Fibroblast of pulmonary artery (primary cell): Measurements from ENCODE around the gene DNAH14.
"Not testable (repeated sequence)": the region's sequence is repeated elsewhere in the genome, so short reads cannot be mapped to it uniquely, and the experiment has no call there.

Source experiments
- DNase-seq: peaks from one replicate; pipeline ENCODE4 v3.0.0-alpha.2; 2010; ENCODE audit warnings: low read depth
- H3K4me3 ChIP-seq: replicated peaks from 2 replicates; pipeline ENCODE4 v1.5.1; 2011; ENCODE audit warnings: low read depth, mild to moderate bottlenecking, control low read depth, low read length, moderate library complexity
- TF ChIP-seq, protein P1 (sequence below): IDR thresholded peaks from 2 replicates; pipeline ENCODE4 v1.5.1; 2011; ENCODE audit warnings: mild to moderate bottlenecking, control low read depth, low read length, inconsistent platforms; ENCODE audit errors: missing control alignments

Gene DNAH14

DNA sequence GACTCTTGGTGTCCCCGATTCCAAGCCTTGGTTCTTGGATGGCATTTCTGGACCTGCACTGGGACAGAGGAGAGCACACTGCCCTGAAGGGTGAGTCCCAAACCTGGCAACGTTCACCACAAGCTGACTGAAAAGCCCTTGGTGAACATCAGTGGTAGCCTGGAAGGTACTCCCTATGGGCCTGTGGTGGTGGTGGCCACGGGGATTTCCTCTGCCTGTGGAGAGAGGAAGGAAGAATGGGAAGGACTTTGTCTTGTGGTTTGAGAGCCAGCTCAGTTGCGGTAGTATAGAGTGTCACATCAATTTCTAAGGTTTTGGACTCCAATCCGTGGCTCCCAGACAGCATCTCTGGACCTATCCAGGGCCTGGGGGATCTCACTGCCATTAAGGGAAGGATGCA, 50.7 kb downstream of the DNAH14 start:
- no peak for DNase-seq
- no peak overlapping the region for H3K4me3 ChIP-seq
- TF ChIP-seq, protein P1, sequence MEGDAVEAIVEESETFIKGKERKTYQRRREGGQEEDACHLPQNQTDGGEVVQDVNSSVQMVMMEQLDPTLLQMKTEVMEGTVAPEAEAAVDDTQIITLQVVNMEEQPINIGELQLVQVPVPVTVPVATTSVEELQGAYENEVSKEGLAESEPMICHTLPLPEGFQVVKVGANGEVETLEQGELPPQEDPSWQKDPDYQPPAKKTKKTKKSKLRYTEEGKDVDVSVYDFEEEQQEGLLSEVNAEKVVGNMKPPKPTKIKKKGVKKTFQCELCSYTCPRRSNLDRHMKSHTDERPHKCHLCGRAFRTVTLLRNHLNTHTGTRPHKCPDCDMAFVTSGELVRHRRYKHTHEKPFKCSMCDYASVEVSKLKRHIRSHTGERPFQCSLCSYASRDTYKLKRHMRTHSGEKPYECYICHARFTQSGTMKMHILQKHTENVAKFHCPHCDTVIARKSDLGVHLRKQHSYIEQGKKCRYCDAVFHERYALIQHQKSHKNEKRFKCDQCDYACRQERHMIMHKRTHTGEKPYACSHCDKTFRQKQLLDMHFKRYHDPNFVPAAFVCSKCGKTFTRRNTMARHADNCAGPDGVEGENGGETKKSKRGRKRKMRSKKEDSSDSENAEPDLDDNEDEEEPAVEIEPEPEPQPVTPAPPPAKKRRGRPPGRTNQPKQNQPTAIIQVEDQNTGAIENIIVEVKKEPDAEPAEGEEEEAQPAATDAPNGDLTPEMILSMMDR = no peak

DNA sequence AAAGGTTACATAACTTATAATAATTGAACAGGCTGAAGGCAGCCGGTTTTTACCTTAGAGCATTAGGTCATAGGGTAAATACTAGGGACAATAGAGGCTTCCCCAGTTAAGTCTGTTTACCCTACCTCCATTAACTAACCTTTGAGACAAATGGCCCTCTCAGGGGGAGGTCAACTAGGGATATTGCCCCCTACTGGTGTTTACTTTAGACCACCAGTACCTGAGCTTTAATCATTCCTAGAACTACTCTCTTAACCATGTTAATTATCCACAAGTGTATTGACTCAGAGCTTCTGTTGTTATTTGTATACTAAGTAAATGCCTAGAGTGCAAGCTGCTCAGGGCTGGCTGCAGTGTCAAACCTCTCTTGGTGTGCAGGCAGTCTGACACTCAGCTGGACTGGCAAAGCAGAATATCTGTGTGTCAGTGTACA, 52.5 kb downstream of the DNAH14 start:
- not testable (repeated sequence) for DNase-seq, H3K4me3 ChIP-seq

DNA sequence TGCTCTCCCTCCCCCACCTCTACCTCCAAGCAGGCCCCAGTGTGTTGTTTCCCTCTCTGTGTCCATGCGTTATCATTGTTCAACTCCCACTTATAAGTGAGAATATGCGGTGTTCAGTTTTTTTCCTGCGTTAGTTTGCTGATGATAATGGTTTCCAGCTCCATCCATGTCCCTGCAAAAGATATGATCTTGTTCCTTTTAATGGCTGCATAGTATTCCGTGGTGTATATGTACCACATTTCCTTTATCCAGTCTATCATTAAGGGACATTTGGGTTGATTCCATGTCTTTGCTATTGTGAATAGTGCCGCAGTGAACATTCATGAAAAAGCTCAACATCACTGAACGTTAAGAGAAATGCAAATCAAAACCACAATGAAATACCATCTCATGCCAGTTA, 58.6 kb downstream of the DNAH14 start:
- TF ChIP-seq, protein P1 = no peak

DNA sequence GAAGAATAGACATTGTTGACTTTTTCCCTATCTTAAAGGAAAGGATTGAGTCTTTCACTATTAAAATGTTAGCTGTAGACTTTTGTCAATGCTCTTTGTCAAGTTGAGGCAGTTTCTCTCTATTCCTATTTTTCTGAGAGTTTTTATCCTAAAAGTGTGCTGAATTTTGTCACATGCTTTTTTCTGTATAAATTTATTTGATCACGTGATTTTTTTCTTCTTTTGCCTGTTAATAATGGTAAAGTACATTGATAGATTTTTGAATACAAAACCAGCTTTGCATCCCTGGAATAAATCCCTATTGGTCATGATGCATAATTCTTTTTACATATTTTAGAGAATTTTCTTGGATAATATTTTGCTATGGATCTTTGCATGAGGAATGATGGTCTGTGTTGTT, 60.1 kb downstream of the DNAH14 start:
- DNase-seq = no peak

More for the DNA sequence above, 58.6 kb downstream of the DNAH14 start:
- H3K4me3 ChIP-seq = no peak overlapping the region
- DNase-seq = no peak

DNA sequence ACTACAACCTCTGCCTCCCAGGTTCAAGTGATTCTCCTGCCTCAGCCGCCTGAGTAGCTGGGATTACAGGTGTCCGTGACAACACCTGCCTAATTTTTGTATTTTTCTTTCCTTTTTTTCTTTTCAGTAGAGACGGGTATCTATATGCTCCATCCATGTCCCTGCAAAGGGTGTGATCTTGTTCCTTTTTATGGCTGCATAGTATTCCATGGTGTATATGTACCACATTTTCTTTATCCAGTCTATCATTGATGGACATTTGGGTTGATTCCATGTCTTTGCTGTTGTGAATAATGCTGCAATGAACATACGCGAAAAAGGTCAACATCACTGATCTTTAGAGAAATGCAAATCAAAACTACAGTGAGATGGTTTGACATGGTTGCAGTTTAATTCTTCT, 62.1 kb downstream of the DNAH14 start:
- H3K4me3 ChIP-seq, DNase-seq: not testable (repeated sequence)

More for the DNA sequence above, 60.1 kb downstream of the DNAH14 start:
- H3K4me3 ChIP-seq = no peak overlapping the region
- TF ChIP-seq, protein P1 = no peak

DNA sequence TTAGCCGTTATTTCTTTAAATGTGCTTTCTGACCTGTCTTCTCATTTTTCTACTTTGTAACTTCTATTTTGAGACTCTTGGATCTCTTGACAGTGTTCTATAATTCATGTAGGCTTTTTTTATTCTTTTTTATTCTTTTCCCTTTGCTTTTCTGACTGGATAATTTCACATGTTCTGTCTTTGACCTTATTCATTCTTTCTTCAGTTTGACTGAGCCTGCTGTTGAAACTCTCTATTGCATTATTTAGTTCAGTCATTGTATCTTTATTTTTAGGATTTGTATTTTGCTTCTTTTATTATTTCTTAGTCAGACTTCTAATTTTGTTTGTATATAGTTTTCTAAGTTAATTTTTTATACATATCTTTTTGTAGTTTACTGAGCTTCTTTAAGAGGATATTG, 66.1 kb downstream of the DNAH14 start:
- no peak for DNase-seq
- TF ChIP-seq, protein P1 = no peak
- no peak overlapping the region for H3K4me3 ChIP-seq

DNA sequence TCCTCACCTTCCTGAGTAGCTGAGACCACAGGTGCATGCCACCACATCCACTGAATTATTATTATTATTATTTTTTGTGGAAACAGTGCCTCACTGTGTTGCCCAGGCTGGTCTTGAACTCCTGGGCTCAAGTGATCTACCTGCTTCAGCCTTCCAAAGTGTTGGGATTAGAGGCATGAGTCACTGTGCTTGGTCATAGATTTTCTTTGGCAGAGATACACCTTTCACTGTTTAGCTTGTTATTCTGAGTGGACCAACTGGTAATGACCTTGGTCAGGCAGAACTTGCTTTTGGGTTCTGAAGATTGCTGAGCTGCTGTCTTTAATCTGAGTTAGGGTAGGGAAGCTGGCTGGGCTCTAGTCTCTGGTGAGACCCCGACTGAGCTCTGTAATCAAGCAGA, 66.8 kb downstream of the DNAH14 start:
- DNase-seq = no peak
- TF ChIP-seq, protein P1 = no peak
- no peak overlapping the region for H3K4me3 ChIP-seq

DNA sequence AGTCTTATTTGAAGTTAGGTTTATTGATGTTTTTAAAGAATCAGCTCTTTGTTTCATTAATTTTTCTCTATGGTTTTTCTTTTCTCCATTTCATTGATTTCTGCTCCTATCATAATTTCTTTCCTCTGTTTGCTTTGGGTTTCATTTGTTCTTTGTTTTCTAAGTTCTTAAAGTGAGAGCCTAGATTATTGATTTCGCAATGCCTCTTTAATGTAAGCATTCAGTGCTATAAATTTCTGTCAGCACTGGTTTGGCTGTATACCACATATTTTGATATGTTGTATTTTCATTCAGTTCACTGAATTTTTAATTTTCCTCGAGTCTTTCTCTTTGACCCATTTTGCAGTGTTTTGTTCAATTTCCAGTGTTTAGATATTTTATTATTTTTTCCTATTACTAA, 68.7 kb downstream of the DNAH14 start:
- no peak for DNase-seq
- no peak overlapping the region for H3K4me3 ChIP-seq
- TF ChIP-seq, protein P1 = no peak
